Fibroblast of villous mesenchyme (primary cell): ENCODE results near the gene BIN1. TPM values are rescaled to one million over a fixed set of nuclear protein-coding genes. Genes with fewer than 3 reads are reported as not detected.
A peak's percentile ranks its signal among the peaks of the same experiment; 100 is the strongest.
"Not testable (repeated sequence)": the region's sequence is repeated elsewhere in the genome, so short reads cannot be mapped to it uniquely, and the experiment has no call there.

Source experiments
- DNase-seq: peaks from one replicate; pipeline ENCODE4 v3.0.0-alpha.2; 2010; ENCODE audit warnings: low read depth
- H3K4me3 ChIP-seq: 2 replicates; pipeline ENCODE4 v1.5.1; 2011; ENCODE audit warnings: low read depth, mild to moderate bottlenecking, low read length
- total RNA-seq: library from RNA; depleted of rRNA; stranded (reverse); fragments of >200 nt; gene quantifications from 2 replicates; pipeline ENCODE4 v1.2.3, GENCODE V29; 2012
- TF ChIP-seq, protein P1 (sequence below): IDR thresholded peaks from 2 replicates; pipeline ENCODE4 v1.5.1; 2012; ENCODE audit warnings: low read depth, mild to moderate bottlenecking, low read length; ENCODE audit not compliant: insufficient read depth

Gene BIN1
- total RNA-seq, 1 donor = 75.6 TPM

DNA sequence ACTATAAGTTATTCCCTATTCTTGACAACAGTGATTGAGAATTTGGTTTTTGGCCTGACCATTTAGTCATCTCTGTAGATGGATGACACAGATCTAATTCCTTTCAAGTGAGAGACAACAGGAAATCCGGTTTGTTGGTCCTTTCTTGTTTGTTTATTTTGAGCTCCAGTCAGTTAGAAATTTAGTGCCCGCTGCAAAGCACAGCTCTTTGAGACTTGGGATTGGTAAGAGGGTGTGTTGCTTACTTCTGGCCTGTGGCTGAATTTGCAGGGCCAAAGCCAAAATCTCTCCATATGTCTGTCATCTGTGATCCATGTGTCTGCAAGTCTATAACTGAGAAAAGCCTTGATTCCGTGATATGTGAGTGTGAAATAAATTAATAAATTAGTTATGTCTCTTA is 74.3 kb downstream of the BIN1 start:
- H3K4me3 ChIP-seq = no peak overlapping the region
- TF ChIP-seq, protein P1, sequence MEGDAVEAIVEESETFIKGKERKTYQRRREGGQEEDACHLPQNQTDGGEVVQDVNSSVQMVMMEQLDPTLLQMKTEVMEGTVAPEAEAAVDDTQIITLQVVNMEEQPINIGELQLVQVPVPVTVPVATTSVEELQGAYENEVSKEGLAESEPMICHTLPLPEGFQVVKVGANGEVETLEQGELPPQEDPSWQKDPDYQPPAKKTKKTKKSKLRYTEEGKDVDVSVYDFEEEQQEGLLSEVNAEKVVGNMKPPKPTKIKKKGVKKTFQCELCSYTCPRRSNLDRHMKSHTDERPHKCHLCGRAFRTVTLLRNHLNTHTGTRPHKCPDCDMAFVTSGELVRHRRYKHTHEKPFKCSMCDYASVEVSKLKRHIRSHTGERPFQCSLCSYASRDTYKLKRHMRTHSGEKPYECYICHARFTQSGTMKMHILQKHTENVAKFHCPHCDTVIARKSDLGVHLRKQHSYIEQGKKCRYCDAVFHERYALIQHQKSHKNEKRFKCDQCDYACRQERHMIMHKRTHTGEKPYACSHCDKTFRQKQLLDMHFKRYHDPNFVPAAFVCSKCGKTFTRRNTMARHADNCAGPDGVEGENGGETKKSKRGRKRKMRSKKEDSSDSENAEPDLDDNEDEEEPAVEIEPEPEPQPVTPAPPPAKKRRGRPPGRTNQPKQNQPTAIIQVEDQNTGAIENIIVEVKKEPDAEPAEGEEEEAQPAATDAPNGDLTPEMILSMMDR = no peak
- no peak for DNase-seq

DNA sequence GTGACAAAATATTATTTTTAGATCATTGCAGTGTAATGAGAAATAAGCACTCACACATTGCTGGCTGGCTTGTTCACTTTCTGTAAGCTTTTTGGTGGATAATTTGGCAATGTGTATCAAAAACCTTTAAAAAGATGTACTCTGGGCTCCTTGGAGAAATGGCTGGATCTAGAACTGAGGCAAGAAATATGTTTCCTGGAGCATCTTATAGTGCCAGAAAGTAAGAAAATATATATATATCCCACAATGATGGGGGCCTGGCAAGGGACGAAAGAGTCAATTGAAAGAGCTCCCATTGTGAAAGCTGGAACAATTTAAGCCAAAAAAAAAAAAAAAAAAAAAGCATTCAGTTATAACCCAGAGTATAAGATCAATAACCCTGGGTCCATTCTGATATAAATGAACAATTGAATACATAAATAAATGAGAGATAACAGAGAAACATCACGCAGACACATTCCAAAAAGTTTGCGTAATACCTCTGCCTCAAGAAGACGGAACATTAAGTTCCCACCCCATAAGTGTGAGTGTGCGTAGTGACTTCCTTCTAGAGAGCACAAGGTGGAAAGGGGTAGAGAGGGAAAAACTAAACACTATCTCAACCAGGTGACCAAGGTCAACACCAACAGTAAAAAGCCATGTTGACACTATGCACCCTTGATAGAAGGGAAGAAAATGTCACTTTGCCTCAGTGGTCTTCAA is 77.5 kb downstream of the BIN1 start:
- TF ChIP-seq, protein P1 = no peak
- DNase-seq = peak; percentile 52
- no peak overlapping the region for H3K4me3 ChIP-seq

DNA sequence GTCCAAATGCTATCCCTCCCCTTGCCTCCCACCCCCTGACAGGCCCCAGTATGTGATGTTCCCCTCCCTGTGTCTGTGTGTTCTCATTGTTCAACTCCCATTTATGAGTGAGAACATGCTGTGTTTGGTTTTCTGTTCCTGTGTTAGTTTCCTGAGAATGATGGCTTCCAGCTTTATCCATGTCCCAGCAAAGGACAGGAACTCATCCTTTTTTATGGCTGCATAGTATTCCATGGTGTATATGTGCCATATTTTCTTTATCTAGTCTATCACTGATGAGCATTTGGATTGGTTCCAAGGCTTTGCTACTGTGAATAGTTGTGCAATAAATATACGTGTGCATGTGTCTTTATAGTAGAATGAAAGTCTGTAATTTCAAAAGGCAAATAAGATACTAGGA is 78.2 kb downstream of the BIN1 start:
- DNase-seq, H3K4me3 ChIP-seq: not testable (repeated sequence)

DNA sequence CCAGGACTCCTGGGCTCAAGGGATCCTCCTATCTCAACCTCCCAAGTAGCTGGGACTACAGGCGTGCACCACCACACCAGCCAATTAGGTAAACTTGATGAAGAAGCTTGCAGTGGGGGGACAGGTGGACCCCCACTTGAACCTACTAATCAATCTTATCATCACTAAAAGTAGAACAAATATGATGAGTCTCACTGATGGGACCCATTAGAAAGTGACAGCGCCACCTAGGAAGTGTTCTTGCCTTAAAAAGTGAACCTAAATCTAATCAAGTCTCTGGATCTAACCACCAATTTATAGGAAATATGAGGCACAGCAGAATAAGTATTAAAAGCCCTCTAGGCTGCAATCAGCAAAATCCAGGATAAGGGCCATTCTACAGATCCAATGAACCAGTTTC is 79.2 kb downstream of the BIN1 start:
- TF ChIP-seq, protein P1 = no peak
- no peak for DNase-seq
- no peak overlapping the region for H3K4me3 ChIP-seq

DNA sequence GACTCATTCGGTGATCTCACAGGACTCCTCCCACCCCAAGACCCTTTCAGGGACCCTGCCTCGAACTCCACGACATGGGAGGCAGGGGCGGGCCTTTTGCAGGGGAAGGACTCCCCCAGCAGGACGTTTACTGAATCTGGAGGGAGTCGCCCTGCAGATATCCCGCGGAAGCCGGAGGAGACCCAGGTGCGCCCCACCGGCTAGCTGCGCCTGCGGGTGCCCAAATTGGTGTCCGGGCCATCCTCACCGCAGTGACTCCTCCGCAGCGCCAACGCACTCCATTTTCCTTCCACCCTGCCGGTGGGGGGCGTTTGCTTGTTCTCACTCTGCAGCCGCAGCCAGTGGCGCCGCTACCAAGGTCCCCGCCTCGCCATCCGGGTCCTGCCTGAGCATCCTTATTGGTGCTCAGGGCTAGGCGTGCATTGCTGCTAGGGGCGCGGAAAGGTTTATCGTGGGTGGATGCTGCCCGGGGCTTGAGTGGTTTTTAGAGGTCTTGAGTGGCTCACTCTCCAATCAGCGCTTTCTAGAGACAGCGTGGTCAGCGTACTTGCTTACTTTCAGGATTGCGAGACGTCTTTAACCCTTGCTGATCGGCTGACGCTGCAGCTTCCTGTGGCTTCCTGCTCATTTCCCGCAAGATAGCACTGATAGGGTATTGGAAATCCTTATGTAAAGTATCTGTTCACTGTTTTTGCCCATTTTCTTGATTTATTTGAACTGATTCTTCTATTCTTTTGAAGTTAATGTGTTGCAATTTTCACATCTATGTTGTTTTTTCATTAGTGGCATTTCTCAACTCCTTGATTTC is 81.4 kb downstream of the BIN1 start:
- peak; percentile 91 for DNase-seq
- TF ChIP-seq, protein P1 = peak; percentile 40
- peak overlapping the region; percentile 61 for H3K4me3 ChIP-seq

DNA sequence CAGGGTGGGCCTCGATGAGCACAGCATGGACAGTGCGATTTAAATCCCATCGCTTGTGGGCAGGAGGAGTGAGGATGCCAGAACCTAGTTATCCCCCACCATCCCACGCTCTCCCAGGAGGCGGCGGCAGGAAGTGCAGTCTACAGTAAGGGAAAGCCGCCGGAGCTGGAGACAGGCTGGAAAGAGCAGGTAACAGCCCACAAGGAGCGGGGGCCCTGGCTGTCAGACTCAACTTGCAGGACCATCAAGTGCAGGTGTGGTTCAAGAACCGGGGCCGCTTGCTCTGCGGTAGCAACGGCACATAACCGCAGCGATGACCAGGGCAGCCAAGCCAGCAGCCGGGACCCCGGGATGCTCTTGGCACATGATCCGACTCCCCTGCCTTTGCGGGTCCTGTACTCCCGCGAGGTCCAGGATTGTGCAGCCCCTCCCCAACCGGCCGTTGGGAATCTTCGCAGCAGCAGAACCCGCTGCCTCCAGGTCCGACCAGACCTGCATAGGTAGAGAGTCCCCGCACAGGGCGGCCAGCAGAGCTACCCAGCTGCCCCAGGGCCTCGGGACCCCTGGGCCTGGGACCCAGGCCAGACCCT is 82.1 kb downstream of the BIN1 start:
- no peak for DNase-seq
- TF ChIP-seq, protein P1 = peak; percentile 49
- peak overlapping the region; percentile 61 for H3K4me3 ChIP-seq

DNA sequence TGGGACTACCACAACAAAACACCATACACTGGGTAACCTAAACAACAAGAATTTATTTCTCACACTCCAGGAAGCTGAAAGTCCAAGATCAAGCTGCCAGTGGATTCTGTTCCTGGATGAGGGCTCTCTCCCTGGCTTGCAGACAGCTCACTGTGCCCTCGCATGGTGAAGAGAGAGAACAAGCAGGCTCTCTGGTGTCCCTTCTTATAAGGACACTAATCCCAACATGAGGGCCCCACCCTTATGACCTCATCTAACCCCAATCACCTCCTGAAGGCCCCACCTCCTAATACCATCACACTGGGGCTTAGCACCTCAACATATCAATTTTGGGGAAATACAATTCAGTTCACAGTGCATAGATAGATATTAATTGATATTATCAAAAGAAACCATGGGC is 83.5 kb downstream of the BIN1 start:
- TF ChIP-seq, protein P1 = no peak
- DNase-seq = no peak
- H3K4me3 ChIP-seq = no peak overlapping the region
